ES-I3 (cell line): ENCODE measurements around the gene OR5B21.

Experiments
- H3K36me3 ChIP-seq: 2 replicates; pipeline ENCODE4 v1.6.1; 2013; ENCODE audit warnings: mild to moderate bottlenecking, low read length, control low read depth, moderate library complexity; ENCODE audit not compliant: insufficient read depth
- H3K4me1 ChIP-seq: 2 replicates; pipeline ENCODE4 v1.6.1; 2013; ENCODE audit warnings: mild to moderate bottlenecking, control low read depth, low read length; ENCODE audit not compliant: insufficient read depth
- H3K9ac ChIP-seq: 2 replicates; pipeline ENCODE4 v1.6.1; 2013; ENCODE audit warnings: low read depth, mild to moderate bottlenecking, low read length, moderate library complexity
- H3K9me3 ChIP-seq: 2 replicates; pipeline ENCODE4 v1.6.1; 2013; ENCODE audit warnings: mild to moderate bottlenecking, low read length, moderate library complexity; ENCODE audit not compliant: control insufficient read depth, insufficient read depth

The OR5B21 gene

DNA sequence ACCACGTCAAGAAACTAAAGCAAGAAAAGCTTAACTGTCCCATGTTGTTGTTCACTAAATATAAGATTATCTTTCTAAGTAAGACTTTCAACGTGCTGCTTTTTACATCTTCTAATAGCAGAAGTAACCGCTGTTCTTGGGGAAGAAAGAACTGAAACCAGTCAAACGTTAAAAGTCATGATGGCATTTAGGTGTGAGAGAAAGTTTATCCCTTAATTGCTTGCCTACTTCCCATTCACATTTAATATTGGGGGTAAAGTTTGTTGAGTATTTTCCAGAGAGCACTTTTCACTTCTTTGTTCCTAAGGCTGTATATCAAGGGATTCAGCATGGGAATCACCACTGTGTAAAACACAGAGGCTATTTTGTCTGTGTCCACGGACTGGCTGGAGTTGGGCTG, 970 bp downstream of the OR5B21 start:
- H3K9me3 ChIP-seq: no peaks in the 10 kb centered on the region
- H3K36me3 ChIP-seq: no peaks in the 10 kb centered on the region
- no peak overlapping the region for H3K9ac ChIP-seq
- H3K4me1 ChIP-seq: peaks cover 3% of the 10 kb centered on the region; the same call in 1 of the 2 replicates

GRCh38 chr11:58505849-58506248, 2.1 kb downstream of the OR5B21 start:
- Histone ChIP-seq H3K9ac (no peak overlapping the region), H3K9me3 (no peaks in the 10 kb centered on the region), H3K36me3 (no peaks in the 10 kb centered on the region), H3K4me1 (no peaks in the 10 kb centered on the region)

GRCh38 chr11:58504232-58504631, 3.7 kb downstream of the OR5B21 start:
- Histone ChIP-seq H3K36me3 (no peaks in the 10 kb centered on the region), H3K9ac (no peak overlapping the region), H3K4me1 (no peaks in the 10 kb centered on the region), H3K9me3 (no peaks in the 10 kb centered on the region)

GRCh38 chr11:58503361-58503856, 4.5 kb downstream of the OR5B21 start:
- H3K36me3 ChIP-seq: no peaks in the 10 kb centered on the region
- H3K9ac ChIP-seq: no peak overlapping the region
- no peaks in the 10 kb centered on the region for H3K4me1 ChIP-seq
- no peaks in the 10 kb centered on the region for H3K9me3 ChIP-seq

DNA sequence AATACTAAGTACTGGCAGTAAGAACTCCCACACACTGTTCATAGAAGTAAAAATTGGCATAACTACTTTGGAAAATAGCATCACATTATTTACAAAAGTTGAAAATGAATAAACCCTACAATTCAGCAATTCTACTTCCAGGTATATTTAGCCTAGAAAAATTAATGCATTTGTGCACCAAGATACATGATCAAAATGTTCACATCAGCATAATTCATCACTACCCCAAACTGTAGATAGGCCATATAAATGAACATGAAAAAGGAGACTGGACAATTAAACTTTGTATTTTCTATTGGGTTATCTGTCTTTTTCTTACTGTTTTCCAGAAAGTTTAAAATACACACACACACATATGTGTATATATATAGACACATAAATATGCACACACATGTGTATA, 5.9 kb downstream of the OR5B21 start:
- Histone ChIP-seq H3K4me1 (no peaks in the 10 kb centered on the region), H3K9me3 (no peaks in the 10 kb centered on the region), H3K36me3 (no peaks in the 10 kb centered on the region), H3K9ac (no peak overlapping the region)

- Histone ChIP-seq H3K9ac (no peak overlapping the region), H3K9me3 (no peaks in the 10 kb centered on the region), H3K4me1 (no peaks in the 10 kb centered on the region), H3K36me3 (no peaks in the 10 kb centered on the region)
These were observed 9.4 kb downstream of the OR5B21 start for GRCh38 chr11:58498464-58498863.

- Histone ChIP-seq H3K9ac (no peak overlapping the region), H3K36me3 (no peaks in the 10 kb centered on the region), H3K9me3 (no peaks in the 10 kb centered on the region), H3K4me1 (no peaks in the 10 kb centered on the region)
These were observed 10.0 kb downstream of the OR5B21 start for GRCh38 chr11:58497951-58498350.

DNA sequence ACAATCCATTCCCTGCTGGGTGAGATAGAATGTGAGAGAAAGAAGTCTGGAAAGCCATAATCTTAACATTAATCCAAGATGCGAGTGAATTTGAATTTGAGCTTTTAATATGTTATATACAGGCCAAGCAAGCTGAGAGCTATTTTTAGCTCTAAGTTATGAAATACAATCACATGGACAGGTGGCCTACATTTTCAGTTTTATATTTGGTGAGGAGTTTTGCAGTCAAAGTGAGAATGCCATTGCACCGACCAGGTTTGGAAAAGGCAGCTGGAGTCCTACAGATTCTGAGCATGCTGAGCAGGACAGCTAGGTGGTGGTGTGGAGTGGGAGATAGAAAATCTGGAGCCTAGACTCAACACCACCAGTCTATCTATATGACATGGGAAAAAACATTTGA, 12.0 kb downstream of the OR5B21 start:
- H3K4me1 ChIP-seq: no peaks in the 10 kb centered on the region

DNA sequence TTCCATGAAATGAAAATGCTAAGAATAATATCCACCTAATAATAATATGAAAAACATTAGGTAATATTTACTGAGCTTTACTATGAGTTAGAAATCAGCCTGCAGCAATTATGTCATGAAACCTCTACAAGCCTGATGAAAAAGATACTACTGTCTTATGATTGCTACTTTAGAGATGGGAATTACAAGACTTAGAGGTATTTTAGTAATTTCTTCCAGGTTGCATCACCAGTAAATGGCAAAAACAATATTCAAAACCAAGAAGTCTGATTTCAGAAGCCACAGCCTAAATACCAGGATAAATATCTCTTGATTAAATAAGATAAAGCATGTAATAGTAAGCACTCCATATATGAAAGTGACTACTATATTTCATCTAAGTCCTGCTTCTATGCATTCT, 13.8 kb downstream of the OR5B21 start:
- Histone ChIP-seq H3K4me1 (no peaks in the 10 kb centered on the region), H3K9me3 (no peaks in the 10 kb centered on the region), H3K36me3 (no peaks in the 10 kb centered on the region), H3K9ac (no peak overlapping the region)

More for the DNA sequence above, 12.0 kb downstream of the OR5B21 start:
- Histone ChIP-seq H3K36me3 (no peaks in the 10 kb centered on the region), H3K9me3 (no peaks in the 10 kb centered on the region), H3K9ac (no peak overlapping the region)

- Histone ChIP-seq H3K9me3 (no peaks in the 10 kb centered on the region), H3K9ac (no peak overlapping the region), H3K36me3 (no peaks in the 10 kb centered on the region), H3K4me1 (no peaks in the 10 kb centered on the region)
These were observed 14.2 kb downstream of the OR5B21 start for GRCh38 chr11:58493676-58494075.

- no peaks in the 10 kb centered on the region for H3K9me3 ChIP-seq
- peaks cover 4% of the 10 kb centered on the region; the same call in 1 of the 2 replicates for H3K4me1 ChIP-seq
- no peak overlapping the region for H3K9ac ChIP-seq
- no peaks in the 10 kb centered on the region for H3K36me3 ChIP-seq
These were observed 17.1 kb downstream of the OR5B21 start for GRCh38 chr11:58490827-58491226.

GRCh38 chr11:58487170-58487569, 20.7 kb downstream of the OR5B21 start:
- Histone ChIP-seq H3K9ac (no peak overlapping the region), H3K4me1 (peaks cover 5% of the 10 kb centered on the region; the same call in 1 of the 2 replicates), H3K36me3 (no peaks in the 10 kb centered on the region), H3K9me3 (no peaks in the 10 kb centered on the region)

DNA sequence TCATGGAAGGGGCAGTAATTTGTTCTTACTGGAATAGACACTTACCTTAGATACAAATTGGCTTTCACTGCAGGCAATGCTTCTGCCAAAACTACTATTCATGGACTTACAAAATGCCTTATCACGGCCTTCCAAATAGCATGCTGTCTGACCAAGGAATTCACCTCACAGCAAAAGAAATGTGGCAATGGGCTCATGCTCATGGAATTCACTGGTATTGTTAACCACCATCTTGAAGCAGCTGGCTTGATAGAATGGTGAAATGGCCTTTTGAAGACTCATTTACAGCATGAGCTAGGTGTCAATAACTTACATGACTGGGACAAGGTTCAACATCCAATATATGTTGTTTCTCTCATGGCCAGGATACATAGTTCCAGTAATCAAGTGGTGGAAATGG, 21.9 kb downstream of the OR5B21 start:
- no peaks in the 10 kb centered on the region for H3K9me3 ChIP-seq
- H3K9ac ChIP-seq: no peak overlapping the region
- H3K4me1 ChIP-seq: peaks cover 5% of the 10 kb centered on the region; the same call in 1 of the 2 replicates
- no peaks in the 10 kb centered on the region for H3K36me3 ChIP-seq

DNA sequence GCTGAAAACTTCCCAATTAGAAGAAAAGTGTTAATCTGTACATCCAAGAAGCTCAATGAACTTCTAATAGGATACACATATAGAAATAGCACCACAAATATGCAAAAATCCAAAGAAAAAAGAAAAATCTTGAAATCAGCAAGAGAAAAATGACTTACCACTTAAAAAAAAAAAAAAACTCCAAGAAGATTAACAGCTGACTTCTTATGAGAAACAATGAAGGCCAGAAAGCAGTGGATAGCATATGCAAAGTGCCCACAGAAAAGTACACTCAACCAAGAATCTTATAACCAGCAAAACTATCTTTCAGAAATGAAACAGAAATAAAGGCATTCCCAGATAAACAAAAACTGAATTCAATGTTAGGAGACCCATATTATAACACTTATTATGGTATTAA, 36.0 kb downstream of the OR5B21 start:
- no peaks in the 10 kb centered on the region for H3K36me3 ChIP-seq
- H3K9me3 ChIP-seq: peaks cover 6% of the 10 kb centered on the region
- H3K9ac ChIP-seq: no peak overlapping the region
- H3K4me1 ChIP-seq: no peaks in the 10 kb centered on the region

GRCh38 chr11:58466293-58466692, 41.6 kb downstream of the OR5B21 start:
- Histone ChIP-seq H3K9me3 (peaks cover 4% of the 10 kb centered on the region), H3K9ac (no peak overlapping the region), H3K4me1 (no peaks in the 10 kb centered on the region), H3K36me3 (no peaks in the 10 kb centered on the region)

GRCh38 chr11:58465690-58466089, 42.2 kb downstream of the OR5B21 start:
- H3K36me3 ChIP-seq: no peaks in the 10 kb centered on the region
- H3K9ac ChIP-seq: no peak overlapping the region
- no peaks in the 10 kb centered on the region for H3K4me1 ChIP-seq
- no peaks in the 10 kb centered on the region; the same call in 1 of the 2 replicates for H3K9me3 ChIP-seq
